Activated CD4-positive, alpha-beta T cell treated with anti-CD3 and anti-CD28 coated beads, Interleukin-2, amount 10 ng/mL, durations not matched to agents 24 days and 14 days (primary cell): ENCODE results near the gene PDE3B. TPM values are rescaled to one million over a fixed set of nuclear protein-coding genes. Genes with fewer than 3 reads are reported as not detected.
"Not testable (repeated sequence)": the region's sequence is repeated elsewhere in the genome, so short reads cannot be mapped to it uniquely, and the experiment has no call there.

ENCODE experiments used
- DNase-seq: peaks from one replicate; pipeline ENCODE4 v3.0.0; 2022
- H3K27ac Mint-ChIP-seq: one replicate; pipeline ENCODE4 v1.8.0; 2022; ENCODE audit warnings: mild to moderate bottlenecking, mixed read lengths
- H3K27me3 Mint-ChIP-seq: one replicate; pipeline ENCODE4 v1.8.0; 2022; ENCODE audit warnings: mixed read lengths
- H3K36me3 Mint-ChIP-seq: one replicate; pipeline ENCODE4 v1.8.0; 2022; ENCODE audit warnings: low read depth, mild to moderate bottlenecking, mixed read lengths
- H3K4me1 Mint-ChIP-seq: one replicate; pipeline ENCODE4 v1.8.0; 2021; ENCODE audit warnings: mixed read lengths
- H3K4me3 Mint-ChIP-seq: one replicate; pipeline ENCODE4 v1.8.0; 2022; ENCODE audit warnings: mild to moderate bottlenecking, moderate library complexity, mixed read lengths
- H3K9me3 Mint-ChIP-seq: one replicate; pipeline ENCODE4 v1.8.0; 2021; ENCODE audit warnings: mixed read lengths
- intact Hi-C: fragments of 100-400 bp; cut with micrococcal nuclease; formaldehyde crosslinking; loops from one replicate; pipeline ENCODE4 v1.15.1; 2023
- total RNA-seq: library from RNA; stranded (reverse); gene quantifications from 2 replicates; pipeline ENCODE4 v1.2.3, GENCODE V29; 2022

Gene PDE3B
- total RNA-seq, 1 donor from 2014 or later = 52.8 TPM

- no peak overlapping the region for H3K4me3 Mint-ChIP-seq
- H3K9me3 Mint-ChIP-seq = peaks cover 9% of the 10 kb centered on the region
- peaks cover 40% of the 10 kb centered on the region for H3K4me1 Mint-ChIP-seq
- intact Hi-C loops = no loop called here
- no peaks in the 10 kb centered on the region for H3K27me3 Mint-ChIP-seq
- H3K27ac Mint-ChIP-seq = peak overlapping the region; percentile 32
- DNase-seq = no peak
- peaks cover 71% of the 10 kb centered on the region for H3K36me3 Mint-ChIP-seq
These were observed 30.3 kb downstream of the PDE3B start for GRCh38 chr11:14673824-14674405.

GRCh38 chr11:14676068-14676467, 32.5 kb downstream of the PDE3B start:
- Mint-ChIP-seq H3K27me3 (no peaks in the 10 kb centered on the region), H3K27ac (no peak overlapping the region), H3K4me1 (peaks cover 37% of the 10 kb centered on the region), H3K36me3 (peaks cover 77% of the 10 kb centered on the region), H3K4me3 (no peak overlapping the region), H3K9me3 (peaks cover 15% of the 10 kb centered on the region)
- intact Hi-C loops = no loop called here
- no peak for DNase-seq

- intact Hi-C loops = no loop called here
- Mint-ChIP-seq H3K9me3 (peaks cover 15% of the 10 kb centered on the region), H3K36me3 (peaks cover 81% of the 10 kb centered on the region), H3K4me3 (no peak overlapping the region), H3K27ac (no peak overlapping the region), H3K4me1 (peaks cover 39% of the 10 kb centered on the region), H3K27me3 (no peaks in the 10 kb centered on the region)
- DNase-seq = no peak
These were observed 33.5 kb downstream of the PDE3B start for GRCh38 chr11:14677146-14677545.

- no peak for DNase-seq
- intact Hi-C loops = no loop called here
- H3K4me3 Mint-ChIP-seq = no peak overlapping the region
- H3K36me3 Mint-ChIP-seq = peaks cover 73% of the 10 kb centered on the region
- no peaks in the 10 kb centered on the region for H3K27me3 Mint-ChIP-seq
- H3K4me1 Mint-ChIP-seq = peaks cover 35% of the 10 kb centered on the region
- H3K9me3 Mint-ChIP-seq = peaks cover 15% of the 10 kb centered on the region
- no peak overlapping the region for H3K27ac Mint-ChIP-seq
These were observed 34.7 kb downstream of the PDE3B start for GRCh38 chr11:14678350-14678749.

GRCh38 chr11:14679662-14680061, 36.1 kb downstream of the PDE3B start:
- peaks cover 37% of the 10 kb centered on the region for H3K4me1 Mint-ChIP-seq
- intact Hi-C loops = loop anchor here (10.0 kb wide), 1 partner anchor 55 kb away; no protein-coding TSS in a partner anchor
- H3K4me3 Mint-ChIP-seq = no peak overlapping the region
- DNase-seq = no peak
- H3K36me3 Mint-ChIP-seq = peaks cover 65% of the 10 kb centered on the region
- H3K27ac Mint-ChIP-seq = no peak overlapping the region
- no peaks in the 10 kb centered on the region for H3K27me3 Mint-ChIP-seq
- peaks cover 10% of the 10 kb centered on the region for H3K9me3 Mint-ChIP-seq

GRCh38 chr11:14684234-14684915, 40.8 kb downstream of the PDE3B start:
- intact Hi-C loops = loop anchor here (10.0 kb wide), 1 partner anchor 50 kb away; no protein-coding TSS in a partner anchor
- H3K9me3 Mint-ChIP-seq, H3K4me3 Mint-ChIP-seq, H3K27ac Mint-ChIP-seq, H3K27me3 Mint-ChIP-seq, DNase-seq: not testable (repeated sequence)
- peaks cover 46% of the 10 kb centered on the region for H3K36me3 Mint-ChIP-seq
- peaks cover 37% of the 10 kb centered on the region for H3K4me1 Mint-ChIP-seq

- H3K4me1 Mint-ChIP-seq = peaks cover 34% of the 10 kb centered on the region
These were observed 43.9 kb downstream of the PDE3B start for GRCh38 chr11:14687456-14687855.

GRCh38 chr11:14687943-14688627, 44.5 kb downstream of the PDE3B start:
- intact Hi-C loops = loop anchor here (10.0 kb wide), 1 partner anchor 47 kb away; no protein-coding TSS in a partner anchor
- Mint-ChIP-seq H3K4me3 (no peak overlapping the region), H3K27me3 (no peaks in the 10 kb centered on the region), H3K36me3 (peaks cover 45% of the 10 kb centered on the region), H3K9me3 (peaks cover 9% of the 10 kb centered on the region), H3K4me1 (peaks cover 34% of the 10 kb centered on the region), H3K27ac (peak overlapping the region; percentile 26)
- no peak for DNase-seq

More at GRCh38 chr11:14687456-14687855, 43.9 kb downstream of the PDE3B start:
- intact Hi-C loops = loop anchor here (10.0 kb wide), 1 partner anchor 47 kb away; no protein-coding TSS in a partner anchor
- no peak for DNase-seq
- Mint-ChIP-seq H3K4me3 (no peak overlapping the region), H3K9me3 (peaks cover 9% of the 10 kb centered on the region), H3K36me3 (peaks cover 38% of the 10 kb centered on the region), H3K27me3 (no peaks in the 10 kb centered on the region), H3K27ac (no peak overlapping the region)

- H3K27me3 Mint-ChIP-seq, DNase-seq, H3K27ac Mint-ChIP-seq, H3K4me3 Mint-ChIP-seq: not testable (repeated sequence)
- H3K4me1 Mint-ChIP-seq = peaks cover 30% of the 10 kb centered on the region
- intact Hi-C loops = loop anchor here (5.0 kb wide), 1 partner anchor 72 kb away; no protein-coding TSS in a partner anchor
- H3K9me3 Mint-ChIP-seq = peaks cover 27% of the 10 kb centered on the region
- H3K36me3 Mint-ChIP-seq = peaks cover 69% of the 10 kb centered on the region
These were observed 52.1 kb downstream of the PDE3B start for GRCh38 chr11:14695656-14696055.

- H3K27me3 Mint-ChIP-seq = no peaks in the 10 kb centered on the region
- H3K4me3 Mint-ChIP-seq = no peak overlapping the region
- H3K9me3 Mint-ChIP-seq = peaks cover 21% of the 10 kb centered on the region
- H3K4me1 Mint-ChIP-seq = peaks cover 29% of the 10 kb centered on the region
- no peak for DNase-seq
- peaks cover 73% of the 10 kb centered on the region for H3K36me3 Mint-ChIP-seq
- intact Hi-C loops = loop anchor here (5.0 kb wide), 1 partner anchor 69 kb away; no protein-coding TSS in a partner anchor
- no peak overlapping the region for H3K27ac Mint-ChIP-seq
These were observed 55.2 kb downstream of the PDE3B start for GRCh38 chr11:14698771-14699170.

- Mint-ChIP-seq H3K27me3 (no peaks in the 10 kb centered on the region), H3K4me1 (peaks cover 29% of the 10 kb centered on the region), H3K36me3 (peaks cover 70% of the 10 kb centered on the region), H3K4me3 (peak overlapping the region; percentile 36), H3K9me3 (peaks cover 25% of the 10 kb centered on the region), H3K27ac (no peak overlapping the region)
- no peak for DNase-seq
- intact Hi-C loops = no loop called here
These were observed 57.0 kb downstream of the PDE3B start for GRCh38 chr11:14700593-14700992.

GRCh38 chr11:14702760-14703159, 59.2 kb downstream of the PDE3B start:
- Mint-ChIP-seq H3K36me3 (peaks cover 67% of the 10 kb centered on the region), H3K27me3 (no peaks in the 10 kb centered on the region), H3K9me3 (peaks cover 18% of the 10 kb centered on the region), H3K4me1 (peaks cover 11% of the 10 kb centered on the region), H3K4me3 (no peak overlapping the region), H3K27ac (no peak overlapping the region)
- no peak for DNase-seq
- intact Hi-C loops = no loop called here

GRCh38 chr11:14703731-14704130, 60.1 kb downstream of the PDE3B start:
- intact Hi-C loops = no loop called here
- Mint-ChIP-seq H3K27me3 (no peaks in the 10 kb centered on the region), H3K4me1 (peaks cover 10% of the 10 kb centered on the region), H3K36me3 (peaks cover 73% of the 10 kb centered on the region), H3K27ac (no peak overlapping the region), H3K4me3 (no peak overlapping the region), H3K9me3 (peaks cover 27% of the 10 kb centered on the region)
- DNase-seq = no peak

- Mint-ChIP-seq H3K36me3 (peaks cover 77% of the 10 kb centered on the region), H3K9me3 (peaks cover 34% of the 10 kb centered on the region), H3K4me3 (no peak overlapping the region), H3K27ac (no peak overlapping the region), H3K4me1 (peaks cover 17% of the 10 kb centered on the region), H3K27me3 (no peaks in the 10 kb centered on the region)
- intact Hi-C loops = no loop called here
- no peak for DNase-seq
These were observed 61.5 kb downstream of the PDE3B start for GRCh38 chr11:14705067-14705466.
